ENCODE results near the gene SEMA4D.

The SEMA4D gene

DNA sequence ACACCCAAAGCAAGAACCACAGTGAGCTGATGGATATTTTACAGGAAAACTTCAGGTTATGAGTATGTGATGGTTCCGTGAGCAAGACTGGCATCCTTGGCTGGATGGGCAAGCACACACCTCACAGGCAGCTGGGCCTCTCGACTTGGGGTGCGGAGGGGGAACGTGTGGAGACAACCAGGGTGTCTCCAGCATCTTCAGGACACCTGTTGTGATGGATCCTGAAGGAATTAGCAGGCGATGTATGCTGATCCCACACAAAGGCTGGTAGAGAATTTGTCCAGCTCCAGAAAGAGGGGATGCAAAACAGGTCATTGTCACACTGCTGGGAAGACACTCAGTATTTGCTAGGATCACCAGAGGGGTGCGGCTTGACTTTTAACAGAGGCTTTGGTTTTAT lies 136.9 kb downstream of the SEMA4D start:
- TF ChIP-seq FOXM1 (IDR thresholded peaks at IDR 0.05; ENCODE audit: borderline replicate concordance, low read depth) (no peak), USF1 (IDR thresholded peaks at IDR 0.05) (no peak), ZBTB7A (IDR thresholded peaks at IDR 0.05; ENCODE audit: low read depth) (no peak), CREB1 (IDR thresholded peaks at IDR 0.05; ENCODE audit: low read depth) (no peak), MAX (IDR thresholded peaks at IDR 0.05) (no peak), YY1 (IDR thresholded peaks at IDR 0.05; ENCODE audit: low read depth) (no peak), EP300 (IDR thresholded peaks at IDR 0.05; ENCODE audit: borderline replicate concordance) (no peak), TEAD4 (IDR thresholded peaks at IDR 0.05) (no peak), REST (IDR thresholded peaks at IDR 0.05; ENCODE audit: low read depth) (no peak), NFIC (IDR thresholded peaks at IDR 0.05) (no peak), TAF1 (IDR thresholded peaks at IDR 0.05; ENCODE audit: low read depth) (no peak), EGR1 (IDR thresholded peaks at IDR 0.05) (no peak), TCF12 (IDR thresholded peaks at IDR 0.05; ENCODE audit: low read depth) (no peak)

DNA sequence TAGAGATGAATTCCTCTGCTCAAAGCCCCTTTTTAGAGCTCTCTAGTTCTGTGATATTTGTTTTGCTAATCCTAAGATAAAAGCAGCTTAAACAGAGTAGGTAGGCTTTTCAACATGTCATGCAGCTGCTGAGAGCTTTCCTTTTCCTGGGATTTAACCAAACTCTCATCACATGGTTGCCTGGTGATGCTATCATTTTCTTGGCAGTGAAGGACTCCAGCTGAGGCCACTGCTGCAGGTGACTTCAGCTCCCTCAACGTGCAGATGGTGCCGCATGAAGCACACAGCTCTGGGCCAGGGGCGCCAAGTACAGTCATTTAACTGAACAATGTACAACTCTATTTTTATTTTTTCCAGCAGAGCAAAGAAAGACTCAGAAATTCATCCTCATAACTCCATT lies 137.4 kb downstream of the SEMA4D start:
- TF ChIP-seq EGR1 (IDR thresholded peaks at IDR 0.05) (no peak), USF1 (IDR thresholded peaks at IDR 0.05) (no peak), TAF1 (IDR thresholded peaks at IDR 0.05; ENCODE audit: low read depth) (no peak), TCF12 (IDR thresholded peaks at IDR 0.05; ENCODE audit: low read depth) (no peak)

GRCh38 chr9:89359751-89360261 lies 138.1 kb downstream of the SEMA4D start:
- TF ChIP-seq MAX (IDR thresholded peaks at IDR 0.05): no peak
- no peak for TF ChIP-seq EP300 (IDR thresholded peaks at IDR 0.05; ENCODE audit: borderline replicate concordance)
- no peak for TF ChIP-seq USF1 (IDR thresholded peaks at IDR 0.05)
- no peak for TF ChIP-seq CREB1 (IDR thresholded peaks at IDR 0.05; ENCODE audit: low read depth)
- no peak for TF ChIP-seq FOXM1 (IDR thresholded peaks at IDR 0.05; ENCODE audit: borderline replicate concordance, low read depth)
- TF ChIP-seq CEBPB (IDR thresholded peaks at IDR 0.05): no peak
- no peak for TF ChIP-seq TEAD4 (IDR thresholded peaks at IDR 0.05)
- no peak for TF ChIP-seq TCF12 (IDR thresholded peaks at IDR 0.05; ENCODE audit: low read depth)
- TF ChIP-seq ZBTB7A (IDR thresholded peaks at IDR 0.05; ENCODE audit: low read depth): no peak
- no peak for TF ChIP-seq RAD21 (IDR thresholded peaks at IDR 0.05; ENCODE audit: low read depth)
- no peak for TF ChIP-seq NFIC (IDR thresholded peaks at IDR 0.05)

- TF ChIP-seq TAF1 (IDR thresholded peaks at IDR 0.05; ENCODE audit: low read depth) (no peak), USF1 (IDR thresholded peaks at IDR 0.05) (no peak), TEAD4 (IDR thresholded peaks at IDR 0.05) (no peak), FOXM1 (IDR thresholded peaks at IDR 0.05; ENCODE audit: borderline replicate concordance, low read depth) (no peak), REST (IDR thresholded peaks at IDR 0.05; ENCODE audit: low read depth) (no peak), EGR1 (IDR thresholded peaks at IDR 0.05) (no peak), CEBPB (IDR thresholded peaks at IDR 0.05) (no peak), EP300 (IDR thresholded peaks at IDR 0.05; ENCODE audit: borderline replicate concordance) (no peak), YY1 (IDR thresholded peaks at IDR 0.05; ENCODE audit: low read depth) (no peak), TCF12 (IDR thresholded peaks at IDR 0.05; ENCODE audit: low read depth) (no peak), MAX (IDR thresholded peaks at IDR 0.05) (no peak), ZBTB7A (IDR thresholded peaks at IDR 0.05; ENCODE audit: low read depth) (no peak)
Measured at GRCh38 chr9:89358985-89359384, 138.9 kb downstream of the SEMA4D start.

DNA sequence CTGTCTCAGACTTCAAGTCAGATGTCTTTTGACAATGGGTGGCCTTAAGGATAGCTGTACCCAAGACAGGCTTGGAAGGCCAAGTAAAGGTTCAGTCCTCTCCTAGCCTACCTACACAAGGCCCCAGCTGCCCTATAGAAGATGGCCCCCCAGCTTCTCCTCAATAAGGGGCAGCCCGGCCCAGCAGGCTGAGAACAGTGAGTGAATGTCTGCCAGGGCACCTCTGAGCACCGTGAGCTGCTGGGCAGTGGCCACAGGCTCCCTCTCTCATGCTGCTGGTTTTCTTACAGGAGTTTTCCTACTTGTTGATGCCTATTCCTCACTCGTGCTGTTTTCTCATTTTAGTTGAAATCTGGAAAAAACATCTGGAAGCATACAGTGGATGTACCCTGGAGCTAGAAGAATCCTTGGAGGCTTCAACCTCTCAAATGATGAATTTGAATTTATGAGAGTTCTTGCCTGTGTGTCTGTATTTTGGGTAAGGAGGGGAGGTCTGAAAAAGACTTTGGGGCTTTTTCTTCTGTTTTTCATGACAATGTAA lies 139.5 kb downstream of the SEMA4D start:
- TF ChIP-seq EP300 (IDR thresholded peaks at IDR 0.05; ENCODE audit: borderline replicate concordance): no peak
- TF ChIP-seq FOXM1 (IDR thresholded peaks at IDR 0.05; ENCODE audit: borderline replicate concordance, low read depth): no peak
- TF ChIP-seq NFIC (IDR thresholded peaks at IDR 0.05): no peak
- no peak for TF ChIP-seq TCF12 (IDR thresholded peaks at IDR 0.05; ENCODE audit: low read depth)
- no peak for TF ChIP-seq CREB1 (IDR thresholded peaks at IDR 0.05; ENCODE audit: low read depth)
- TF ChIP-seq RAD21 (IDR thresholded peaks at IDR 0.05; ENCODE audit: low read depth): no peak
- no peak for TF ChIP-seq MAX (IDR thresholded peaks at IDR 0.05)
- no peak for TF ChIP-seq TEAD4 (IDR thresholded peaks at IDR 0.05)
- no peak for TF ChIP-seq CEBPB (IDR thresholded peaks at IDR 0.05)
- no peak for TF ChIP-seq YY1 (IDR thresholded peaks at IDR 0.05; ENCODE audit: low read depth)
- TF ChIP-seq REST (IDR thresholded peaks at IDR 0.05; ENCODE audit: low read depth): no peak
- TF ChIP-seq EGR1 (IDR thresholded peaks at IDR 0.05): no peak
- no peak for TF ChIP-seq TAF1 (IDR thresholded peaks at IDR 0.05; ENCODE audit: low read depth)
- TF ChIP-seq USF1 (IDR thresholded peaks at IDR 0.05): no peak
- TF ChIP-seq ZBTB7A (IDR thresholded peaks at IDR 0.05; ENCODE audit: low read depth): no peak

Data from Ishikawa (cell line).